Measurements from ENCODE around the gene BBS1. TPM values are rescaled to one million over a fixed set of nuclear protein-coding genes. Genes with fewer than 3 reads are reported as not detected.

Gene BBS1
- polyA plus RNA-seq, 3 donors, result 1.3 to 8.5 (median 3.5) TPM

GRCh38 chr11:66569076-66569475 lies 58.6 kb downstream of the BBS1 start:
- no peak overlapping the region for H3K9ac ChIP-seq (ENCODE audit: insufficient read depth, low read length, poor library complexity, severe bottlenecking)
- peaks cover 0 to 17% of the 10 kb centered on the region in 2 donors for H3K27me3 ChIP-seq (ENCODE audit: control insufficient read depth in 2 of 2, insufficient read depth in 2 of 2, low read length in 2 of 2)
- Mint-ChIP-seq H3K27ac (no peak overlapping the region), H3K9me3 (peaks cover 0 to 5% (median 1%) of the 10 kb centered on the region in 7 donors), H3K4me3 (peak overlapping the region in 1 of 2 donors; percentile 87), H3K36me3 (no peaks in the 10 kb centered on the region), H3K4me1 (peaks cover 7% of the 10 kb centered on the region), H3K27me3 (ENCODE audit: low read depth in 3 of 3) (peaks cover 23 to 29% (median 25%) of the 10 kb centered on the region in 3 donors)
- peaks cover 4 to 12% of the 10 kb centered on the region in 2 donors for H3K4me1 ChIP-seq (ENCODE audit: control insufficient read depth in 1 of 2, insufficient read depth in 2 of 2, low read length in 2 of 2)
- no peak overlapping the region for H3K27ac ChIP-seq (ENCODE audit: low read depth in 1 of 2, low read length in 2 of 2)
- no peak for DNase-seq
- H3K4me2 ChIP-seq (replicated peaks; ENCODE audit: extremely low read depth, low read length, poor library complexity, severe bottlenecking), result no peak overlapping the region
- no peak for TF ChIP-seq CTCF (IDR thresholded peaks at IDR 0.05)
- 94% methylated on average over 6 of the region's 7 CpGs for WGBS (ENCODE audit: insufficient coverage)
- intact Hi-C loops (cut with micrococcal nuclease), result no loop called here
- H3K9me3 ChIP-seq (replicated peaks in 1 of 2; ENCODE audit: control insufficient read depth in 1 of 2, insufficient read depth in 1 of 2, low read length in 2 of 2), result no peaks in the 10 kb centered on the region
- no peaks in the 10 kb centered on the region for H3K36me3 ChIP-seq (replicated peaks in 1 of 2; ENCODE audit: control insufficient read depth in 1 of 2, insufficient read depth in 2 of 2, low read length in 2 of 2)
- H3K4me3 ChIP-seq (replicated peaks in 1 of 3; ENCODE audit: low read depth in 2 of 3, low read length in 3 of 3), result no peak overlapping the region
- peak overlapping the region; percentile 89 for H2AFZ ChIP-seq (ENCODE audit: insufficient read depth, low read depth, low read length, poor library complexity, severe bottlenecking)
- no peaks in the 10 kb centered on the region for H4K20me1 ChIP-seq (ENCODE audit: insufficient read depth, low read length)
- H3K79me2 ChIP-seq (ENCODE audit: insufficient read depth, low read length), result no peaks in the 10 kb centered on the region

GRCh38 chr11:66570079-66570849 lies 59.8 kb downstream of the BBS1 start:
- no peaks in the 10 kb centered on the region for H4K20me1 ChIP-seq (ENCODE audit: insufficient read depth, low read length)
- H3K4me3 ChIP-seq (replicated peaks in 1 of 3; ENCODE audit: low read depth in 2 of 3, low read length in 3 of 3), result no peak overlapping the region
- no peak for TF ChIP-seq CTCF (IDR thresholded peaks at IDR 0.05)
- H3K9me3 ChIP-seq (replicated peaks in 1 of 2; ENCODE audit: control insufficient read depth in 1 of 2, insufficient read depth in 1 of 2, low read length in 2 of 2), result no peaks in the 10 kb centered on the region
- peaks cover 0 to 17% of the 10 kb centered on the region in 2 donors for H3K27me3 ChIP-seq (ENCODE audit: control insufficient read depth in 2 of 2, insufficient read depth in 2 of 2, low read length in 2 of 2)
- H3K79me2 ChIP-seq (ENCODE audit: insufficient read depth, low read length), result no peaks in the 10 kb centered on the region
- Mint-ChIP-seq H3K36me3 (no peaks in the 10 kb centered on the region), H3K4me3 (no peak overlapping the region), H3K27ac (peak overlapping the region in 1 of 7 donors; percentile 11), H3K4me1 (peaks cover 7% of the 10 kb centered on the region), H3K27me3 (ENCODE audit: low read depth in 3 of 3) (peaks cover 27 to 37% (median 29%) of the 10 kb centered on the region in 3 donors), H3K9me3 (peaks cover 0 to 6% (median 1%) of the 10 kb centered on the region in 7 donors)
- WGBS (ENCODE audit: insufficient coverage), result 69% methylated on average over 2 of the region's 5 CpGs
- no peak overlapping the region for H3K4me2 ChIP-seq (replicated peaks; ENCODE audit: extremely low read depth, low read length, poor library complexity, severe bottlenecking)
- peaks cover 4 to 12% of the 10 kb centered on the region in 2 donors for H3K4me1 ChIP-seq (ENCODE audit: control insufficient read depth in 1 of 2, insufficient read depth in 2 of 2, low read length in 2 of 2)
- no peaks in the 10 kb centered on the region for H3K36me3 ChIP-seq (replicated peaks in 1 of 2; ENCODE audit: control insufficient read depth in 1 of 2, insufficient read depth in 2 of 2, low read length in 2 of 2)
- H2AFZ ChIP-seq (ENCODE audit: insufficient read depth, low read depth, low read length, poor library complexity, severe bottlenecking), result no peak overlapping the region
- intact Hi-C loops (cut with micrococcal nuclease), result no loop called here
- no peak for DNase-seq
- no peak overlapping the region for H3K27ac ChIP-seq (ENCODE audit: low read depth in 1 of 2, low read length in 2 of 2)
- no peak overlapping the region for H3K9ac ChIP-seq (ENCODE audit: insufficient read depth, low read length, poor library complexity, severe bottlenecking)
